ENCODE measurements around the gene ZMPSTE24.
"Not testable (repeated sequence)": the region's sequence is repeated elsewhere in the genome, so short reads cannot be mapped to it uniquely, and the experiment has no call there.

Gene ZMPSTE24

DNA sequence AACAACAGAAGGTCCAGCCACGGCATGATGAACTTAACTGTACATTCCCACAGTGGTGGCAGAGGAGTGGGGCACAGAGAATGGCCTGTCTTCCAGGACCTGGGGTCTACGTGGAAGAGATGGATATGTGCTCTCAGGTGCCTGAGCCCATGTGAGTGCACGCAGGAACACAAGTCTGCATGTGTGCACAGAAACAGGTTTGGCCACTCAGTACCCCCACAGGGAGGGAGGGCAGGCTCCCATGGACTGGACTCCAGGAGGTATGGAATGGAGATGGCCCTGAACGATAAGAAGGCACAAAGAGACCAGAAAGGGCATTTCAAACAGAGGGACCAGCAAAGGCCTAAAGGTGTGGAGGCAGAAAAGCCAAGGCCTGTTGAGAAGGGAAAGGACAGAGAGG lies 48.3 kb downstream of the ZMPSTE24 start:
- DNase-seq: no peak

DNA sequence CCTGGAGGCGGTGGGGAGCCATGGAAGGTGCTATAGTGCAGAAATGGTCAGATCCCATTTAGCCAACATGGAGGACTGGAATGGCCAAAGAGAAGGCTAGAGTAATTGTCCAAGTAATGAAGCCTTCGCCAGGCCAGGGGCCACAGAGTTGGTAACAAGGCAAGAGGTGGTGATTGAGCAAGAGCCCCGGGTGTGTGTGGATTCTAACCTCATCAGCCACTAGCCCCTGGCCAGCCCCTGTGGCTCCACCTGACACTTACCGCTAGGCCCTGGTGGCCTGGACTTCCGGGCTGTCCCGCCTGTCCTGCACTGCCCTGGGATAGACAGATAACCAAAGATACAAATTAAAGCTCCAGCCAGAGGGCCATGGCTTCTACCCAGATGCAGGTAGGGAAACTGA lies 49.1 kb downstream of the ZMPSTE24 start:
- DNase-seq: no peak

DNA sequence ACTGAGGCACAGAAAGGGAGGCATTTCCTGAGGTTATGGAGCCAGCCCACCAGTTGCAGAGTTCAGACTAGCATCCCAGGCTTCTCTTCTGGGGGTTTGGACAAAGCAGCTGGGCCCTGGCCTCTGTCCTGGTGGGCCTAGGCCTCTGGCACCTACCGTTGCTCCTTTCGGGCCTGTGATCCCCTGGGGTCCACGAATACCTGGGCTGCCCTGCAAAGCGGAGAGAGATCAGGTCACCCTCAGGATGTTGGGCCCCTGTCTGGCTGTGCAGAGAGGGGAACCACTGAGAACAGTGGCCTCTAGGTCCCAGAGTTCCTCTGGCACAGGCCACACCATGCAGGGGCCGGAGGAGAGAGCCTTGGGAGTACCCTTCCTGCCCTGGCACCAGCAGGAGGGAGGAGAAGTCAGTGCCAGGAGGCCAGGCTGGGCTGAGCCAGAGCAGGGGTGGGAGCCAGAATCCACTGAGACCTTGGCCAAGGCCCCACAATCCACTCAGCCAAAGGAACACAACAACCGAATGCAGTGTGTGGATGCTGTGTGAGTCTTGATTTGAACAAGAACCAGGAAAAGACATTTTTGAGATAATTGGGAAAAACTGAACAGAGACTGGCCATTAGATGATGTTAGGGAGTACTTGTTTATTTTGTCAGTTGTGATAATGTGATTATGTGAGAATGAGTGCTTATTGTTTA lies 50.1 kb downstream of the ZMPSTE24 start:
- DNase-seq: no peak

- no peak for DNase-seq
These were observed 51.5 kb downstream of the ZMPSTE24 start for GRCh38 chr1:40309374-40310128.

DNA sequence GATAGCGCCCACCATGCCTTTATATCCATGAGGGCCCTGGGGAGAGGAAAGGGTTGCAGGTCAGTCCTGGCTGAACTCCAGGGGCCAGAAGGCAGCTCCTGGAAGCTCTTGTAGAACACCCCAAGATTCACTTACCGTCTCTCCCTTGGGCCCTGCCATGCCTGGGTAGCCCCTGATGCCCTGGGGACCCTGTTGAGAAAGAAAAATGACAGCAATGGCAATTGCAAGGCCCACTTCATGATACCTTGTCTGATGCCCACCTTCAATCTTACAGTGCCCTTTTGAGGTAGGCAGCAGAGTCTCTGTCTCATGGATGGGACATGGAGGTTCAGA lies 52.1 kb downstream of the ZMPSTE24 start:
- DNase-seq: no peak

GRCh38 chr1:40310983-40311642 lies 53.1 kb downstream of the ZMPSTE24 start:
- DNase-seq: no peak

DNA sequence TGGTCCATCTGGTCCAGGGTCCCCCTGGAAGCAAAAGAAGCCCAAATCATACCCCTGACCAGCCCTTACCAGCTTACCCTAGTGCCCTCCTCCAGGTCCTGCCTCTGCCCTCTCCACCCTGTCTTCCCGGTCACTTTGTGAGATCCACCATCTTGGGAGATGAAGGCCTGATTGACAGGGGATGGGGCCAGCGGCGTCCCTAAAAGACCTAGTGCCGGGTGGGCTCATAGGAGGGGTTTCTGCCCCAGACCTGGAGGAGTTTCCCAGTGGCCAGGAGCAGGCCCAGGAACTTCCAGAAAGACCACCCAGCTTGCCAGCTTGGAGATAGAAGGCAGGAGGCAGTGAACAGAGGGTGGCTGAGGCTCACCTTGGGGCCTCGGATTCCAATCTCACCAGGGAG lies 53.7 kb downstream of the ZMPSTE24 start:
- DNase-seq: no peak

DNA sequence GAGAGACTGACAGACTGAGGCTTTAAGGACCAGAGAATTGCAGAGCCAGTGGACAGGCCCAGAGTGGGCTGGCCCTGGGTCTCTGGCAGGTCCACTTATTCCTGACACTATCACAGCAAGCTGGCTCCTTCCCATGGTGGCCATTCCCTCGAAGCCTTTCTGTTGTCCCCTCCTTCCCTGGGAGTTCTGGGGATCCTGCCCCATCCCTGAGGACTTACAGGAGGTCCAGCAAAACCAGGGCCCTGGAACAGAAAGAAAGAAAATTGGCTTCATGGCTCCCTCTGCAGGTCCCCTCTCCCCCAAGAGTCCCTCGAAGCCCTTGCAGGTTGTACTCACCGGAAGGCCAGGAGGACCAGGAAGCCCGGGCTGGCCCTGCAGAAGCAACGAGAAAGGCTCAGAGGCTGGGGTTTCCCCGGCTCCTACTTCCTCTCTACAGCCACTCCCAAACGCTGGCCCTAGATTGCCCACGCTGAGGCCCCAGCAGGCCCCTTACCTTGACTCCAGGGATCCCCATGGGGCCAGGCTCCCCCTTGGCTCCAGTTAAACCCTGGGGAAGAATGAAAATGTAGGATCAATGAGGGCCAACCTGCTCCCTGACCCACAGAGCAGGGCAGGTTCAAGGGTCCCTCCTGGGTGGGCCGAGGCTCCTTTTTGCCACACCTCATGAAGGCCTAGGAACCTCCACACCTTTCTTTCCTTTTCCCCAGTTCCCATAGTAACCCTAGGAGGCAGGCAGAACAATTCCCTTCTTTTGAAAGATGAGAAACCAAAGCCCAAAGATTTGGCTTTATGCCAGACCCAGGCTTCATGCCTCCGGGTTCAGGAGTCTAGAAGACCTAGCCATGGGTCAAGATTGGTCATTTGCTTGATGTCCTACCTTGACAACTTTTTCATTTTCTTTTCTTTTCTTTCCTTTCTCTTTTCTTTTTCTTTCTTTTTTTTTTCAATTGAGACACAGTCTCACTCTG lies 54.5 kb downstream of the ZMPSTE24 start:
- no peak for DNase-seq

- DNase-seq: no peak
These were observed 55.4 kb downstream of the ZMPSTE24 start for GRCh38 chr1:40313329-40313957.

GRCh38 chr1:40313958-40314720 lies 56.1 kb downstream of the ZMPSTE24 start:
- DNase-seq: no peak

DNA sequence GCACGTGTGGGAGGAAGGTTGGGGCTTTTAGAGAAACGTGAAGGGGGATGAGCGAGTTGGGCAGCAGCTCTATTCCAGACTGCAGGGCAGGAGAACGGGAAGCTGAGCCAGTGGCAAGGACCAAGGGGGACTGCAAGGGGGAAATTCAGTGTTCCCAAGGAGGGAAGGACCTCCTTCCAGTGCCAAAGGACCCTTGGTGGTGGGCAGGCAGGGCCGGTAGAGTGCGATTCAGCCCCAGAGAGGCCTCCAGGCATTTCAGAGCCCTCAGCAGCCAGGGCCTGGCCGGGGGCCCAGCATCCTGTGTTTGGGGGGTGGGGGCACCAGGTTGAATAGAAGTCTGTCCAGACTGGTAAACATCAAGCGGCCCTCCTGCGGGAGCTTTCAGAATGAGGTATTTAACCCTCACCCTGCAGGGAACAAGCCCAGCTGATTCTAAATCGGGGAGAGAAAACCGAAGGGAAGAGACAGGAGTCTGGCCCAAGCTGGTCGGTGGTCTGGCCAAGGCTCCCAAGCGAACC lies 56.7 kb downstream of the ZMPSTE24 start:
- no peak for DNase-seq

DNA sequence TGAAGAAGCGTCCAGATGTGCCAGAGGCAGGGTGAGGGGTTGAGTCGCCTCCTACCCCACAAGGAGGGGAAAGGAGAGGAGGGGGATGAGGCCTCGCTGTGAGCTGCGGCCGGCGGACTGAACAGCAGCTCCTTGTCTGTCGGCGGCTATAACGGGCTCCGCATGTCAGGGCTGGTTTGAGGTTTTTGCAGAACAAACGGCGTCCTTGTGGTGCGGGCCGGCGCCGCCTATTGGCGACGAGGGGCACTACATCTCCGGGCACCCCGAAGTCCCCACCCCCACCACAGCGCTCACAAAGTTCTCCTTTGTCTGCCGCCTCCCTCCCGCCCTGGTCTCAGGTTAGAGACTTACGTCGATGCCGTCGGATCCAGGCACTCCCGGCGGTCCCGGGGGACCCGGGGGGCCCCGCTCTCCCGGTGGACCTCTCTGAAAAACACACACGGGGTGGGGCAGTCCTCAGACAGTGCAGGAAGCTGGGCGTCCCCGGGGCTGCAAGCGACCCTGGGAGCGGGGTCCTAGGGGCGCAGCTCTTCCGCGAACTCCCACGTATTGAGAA lies 57.3 kb downstream of the ZMPSTE24 start:
- no peak for DNase-seq

- no peak for DNase-seq
These were observed 58.0 kb downstream of the ZMPSTE24 start for GRCh38 chr1:40315795-40316594.

GRCh38 chr1:40316595-40317393 lies 58.8 kb downstream of the ZMPSTE24 start, which contains the start of gene COL9A2:
COL9A2 (minus strand) TSS chr1:40317286; CDS start chr1:40317197, 89 bp downstream.
- no peak for DNase-seq

- DNase-seq: no peak
These were observed 59.5 kb downstream of the ZMPSTE24 start for GRCh38 chr1:40317394-40318074.

DNA sequence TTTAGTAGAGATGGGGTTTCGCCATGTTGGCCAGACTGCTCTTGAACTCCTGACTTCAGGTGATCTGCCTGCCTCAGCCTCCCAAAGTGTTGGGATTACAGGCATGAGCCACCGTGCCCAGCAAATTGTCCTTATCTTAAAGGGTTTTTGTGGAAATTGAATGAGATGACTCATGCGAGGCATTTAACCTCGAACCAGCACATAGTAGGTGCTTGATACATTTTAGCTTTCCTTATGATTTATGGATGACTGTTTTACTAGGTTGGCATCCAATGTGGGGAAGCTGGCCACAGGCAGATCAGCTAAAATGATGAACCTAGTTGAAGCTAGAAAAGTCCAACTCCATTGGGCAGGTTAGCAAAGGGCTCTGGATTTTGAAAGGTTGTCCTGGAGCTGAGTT lies 60.4 kb downstream of the ZMPSTE24 start:
- no peak for DNase-seq

GRCh38 chr1:40318970-40319621 lies 61.1 kb downstream of the ZMPSTE24 start:
- DNase-seq: no peak

DNA sequence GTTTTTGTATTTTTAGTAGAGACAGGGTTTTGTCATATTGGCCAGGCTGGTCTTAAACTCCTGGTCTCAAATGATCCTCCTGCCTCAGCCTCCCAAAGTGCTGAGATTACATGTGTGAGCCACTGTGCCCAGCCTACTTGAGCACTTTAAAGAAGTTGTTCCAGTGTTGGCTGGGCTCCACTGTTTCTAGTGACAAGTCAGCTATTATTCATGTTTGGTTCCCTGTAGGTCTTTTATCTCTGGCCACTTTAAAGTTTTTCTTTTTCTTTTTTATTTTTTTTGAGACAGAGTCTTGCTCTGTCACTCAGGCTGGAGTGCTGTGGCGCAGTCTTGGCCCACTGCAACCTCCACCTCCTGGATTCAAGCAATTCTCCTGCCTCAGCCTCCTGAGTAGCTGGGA lies 73.4 kb downstream of the ZMPSTE24 start:
- not testable (repeated sequence) for DNase-seq

All from NCI-H187 treated with DMSO at 0.1 percent for 48 hours (cell line).